ENCODE measurements around the gene ZNF346.

- TF ChIP-seq CTCF (IDR thresholded peaks at IDR 0.05) = no peak
- TF ChIP-seq POLR2A (IDR thresholded peaks at IDR 0.05) = no peak
Measured at GRCh38 chr5:177112589-177113220, 90.2 kb downstream of the ZNF346 start.

Measured in testis (tissue), 2 donors.